HepG2 (cell line): ENCODE data around the gene OGFOD3. TPM values are rescaled to one million over a fixed set of nuclear protein-coding genes. Genes with fewer than 3 reads are reported as not detected.

Experiments used
- AHDC1 ChIP-seq: sonication (generic); formaldehyde crosslinking; IDR thresholded peaks from 2 replicates; pipeline ENCODE4 v1.5.1; 2020; ENCODE audit warnings: mild to moderate bottlenecking, missing genetic modification reagents, borderline replicate concordance
- BCL6 ChIP-seq: IDR thresholded peaks from 2 replicates; pipeline ENCODE4 v1.6.1; 2016; ENCODE audit warnings: missing genetic modification reagents, missing compliant biosample characterization
- E2F2 ChIP-seq: sonication (generic); formaldehyde crosslinking; IDR thresholded peaks from 2 replicates; pipeline ENCODE4 v1.4.0; 2020; ENCODE audit warnings: missing genetic modification reagents, borderline replicate concordance
- ELF3 ChIP-seq: IDR thresholded peaks from 2 replicates; pipeline ENCODE4 v1.6.1; 2016; ENCODE audit warnings: missing genetic modification reagents, missing compliant biosample characterization
- HDAC1 ChIP-seq: sonication (generic); formaldehyde crosslinking; IDR thresholded peaks from 2 replicates; pipeline ENCODE4 v1.5.1; 2020; ENCODE audit warnings: mild to moderate bottlenecking, missing genetic modification reagents
- MAZ ChIP-seq, 2 experiments: sonication (generic) in 1 of 2; formaldehyde crosslinking in 1 of 2; IDR thresholded peaks; 2 replicates each; pipeline versions ENCODE4 v1.5.0 to v1.6.1; 2012 to 2020; ENCODE audit warnings: low read depth in 2 of 2, mild to moderate bottlenecking in 2 of 2, borderline replicate concordance in 1 of 2, improper control_type of control experiment in 1 of 2, low read length in 1 of 2, missing genetic modification reagents in 1 of 2, moderate library complexity in 1 of 2
- MIER3 ChIP-seq: IDR thresholded peaks from 2 replicates; pipeline ENCODE4 v1.6.1; 2016; ENCODE audit warnings: missing compliant biosample characterization, borderline replicate concordance
- REXO4 ChIP-seq: sonication (generic); formaldehyde crosslinking; IDR thresholded peaks from 2 replicates; pipeline ENCODE4 v1.8.0; 2022; ENCODE audit warnings: missing genetic modification reagents, mild to moderate bottlenecking, borderline replicate concordance
- ZFP62 ChIP-seq: sonication (generic); formaldehyde crosslinking; IDR thresholded peaks from 2 replicates; pipeline ENCODE4 v1.4.0; 2020; ENCODE audit warnings: missing genetic modification reagents
- ZHX2 ChIP-seq, 2 experiments: sonication (generic) in 1 of 2; formaldehyde crosslinking in 1 of 2; IDR thresholded peaks; 2 replicates each; pipeline versions ENCODE4 v1.6.1 to v1.9.0; 2014 to 2022; ENCODE audit warnings: antibody characterized with exemption in 1 of 2, borderline replicate concordance in 1 of 2, inconsistent platforms in 1 of 2, low read depth in 1 of 2, missing genetic modification reagents in 1 of 2
- ZMYM3 ChIP-seq: sonication (generic); formaldehyde crosslinking; IDR thresholded peaks from 2 replicates; pipeline ENCODE4 v1.5.1; 2020; ENCODE audit warnings: mild to moderate bottlenecking, missing genetic modification reagents
- ZNF207 ChIP-seq: fragments of 450-650 bp; IDR thresholded peaks from 2 replicates; pipeline ENCODE4 v1.6.1; 2016; ENCODE audit warnings: antibody characterized with exemption, borderline replicate concordance
- ZNF598 ChIP-seq: sonication (generic); formaldehyde crosslinking; IDR thresholded peaks from 2 replicates; pipeline ENCODE4 v1.5.1; 2020; ENCODE audit warnings: mild to moderate bottlenecking, missing genetic modification reagents, borderline replicate concordance
- polyA plus RNA-seq, 8 experiments: library from polyadenylated mRNA; depleted of rRNA in 3 of 8; stranded (reverse) in 7 of 8; unstranded in 1 of 8; fragments of >200 nt; fragmentation: Illumina TruSeq in 4 of 8; extraction: Trizol in 4 of 8; gene quantifications; 2 replicates each; pipeline versions ENCODE4 v1.2.1 to v1.2.3, GENCODE V29; 2011 to 2016; ENCODE audit warnings: low read depth in 4 of 8, missing spikeins in 1 of 8, mixed read lengths in 1 of 8; ENCODE audit not compliant: insufficient read depth in 1 of 8
- total RNA-seq, 5 experiments: library from RNA; depleted of rRNA; stranded (reverse); fragments of >200 nt; fragmentation: Illumina TruSeq; extraction: Trizol; gene quantifications; 2 replicates each; pipeline ENCODE4 v1.2.3, GENCODE V29; 2016; ENCODE audit warnings: low read depth in 1 of 5

The OGFOD3 gene
- total and polyA plus RNA-seq, 2 of the 13 experiments (the other 11 are each of a cell fraction or from before 2014, with no cell fraction given): 40.0 to 42.1 TPM

GRCh38 chr17:82346342-82347300 lies 71.8 kb downstream of the OGFOD3 start (continued):
- TF ChIP-seq ZHX2 (IDR thresholded peaks at IDR 0.05; ENCODE audit: low read depth) (peak; percentile 84), ZHX2 (CRISPR knock-in tag; IDR thresholded peaks at IDR 0.05; ENCODE audit: borderline replicate concordance) (0 out of 2 replicates have a peak, but pooled peaks have one; percentile 40), ZFP62 (CRISPR knock-in tag) (no peak), MIER3 (CRISPR knock-in tag) (peak; percentile 100), MAZ (IDR thresholded peaks at IDR 0.05; ENCODE audit: borderline replicate concordance, low read depth, low read length) (peak; percentile 68; the same call in 1 of the 2 replicates), MAZ (CRISPR knock-in tag; IDR thresholded peaks at IDR 0.05; ENCODE audit: low read depth) (peak; percentile 91), ELF3 (CRISPR knock-in tag) (peak; percentile 97), AHDC1 (CRISPR knock-in tag) (peak; percentile 77; the same call in 1 of the 2 replicates), BCL6 (CRISPR knock-in tag) (peak; percentile 88), ZMYM3 (CRISPR knock-in tag) (peak; percentile 49; the same call in 1 of the 2 replicates), HDAC1 (CRISPR knock-in tag) (peak; percentile 95), ZNF598 (CRISPR knock-in tag) (no peak; the same call in 1 of the 2 replicates), ZNF207 (no peak), REXO4 (0 out of 2 replicates have a peak, but pooled peaks have one; percentile 49), E2F2 (CRISPR knock-in tag) (no peak)
